GM18502 (cell line): ENCODE measurements around the gene ATP6V1E1.

ENCODE experiments used
- ATAC-seq: cut with Tn5 transposase; IDR thresholded peaks from one replicate; pipeline ENCODE4 v1.9.1; 2021; ENCODE audit warnings: mild to moderate bottlenecking; ENCODE audit not compliant: unreplicated experiment, poor library complexity

Gene ATP6V1E1

GRCh38 chr22:17549655-17550054, 78.9 kb downstream of the ATP6V1E1 start:
- no peak for ATAC-seq

DNA sequence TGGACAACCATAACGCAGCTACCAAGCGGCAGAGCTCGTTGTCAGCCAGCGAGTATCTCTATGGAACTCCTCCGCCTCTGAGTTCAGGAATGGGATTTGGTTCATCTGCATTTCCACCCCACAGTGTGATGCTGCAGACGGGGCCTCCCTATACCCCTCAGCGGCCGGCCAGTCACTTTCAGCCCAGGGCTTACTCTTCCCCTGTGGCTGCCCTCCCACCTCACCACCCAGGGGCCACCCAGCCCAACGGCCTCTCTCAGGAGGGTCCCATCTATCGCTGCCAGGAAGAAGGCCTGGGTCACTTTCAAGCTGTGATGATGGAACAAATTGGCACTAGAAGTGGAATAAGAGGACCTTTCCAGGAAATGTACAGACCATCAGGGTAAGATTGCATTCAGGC, 79.4 kb downstream of the ATP6V1E1 start:
- no peak for ATAC-seq

- ATAC-seq, result no peak
Observed at GRCh38 chr22:17548756-17549035, 79.9 kb downstream of the ATP6V1E1 start.

- no peak for ATAC-seq
Observed at GRCh38 chr22:17548010-17548755, 80.4 kb downstream of the ATP6V1E1 start.

- ATAC-seq, result no peak
Observed at GRCh38 chr22:17542452-17542851, 86.1 kb downstream of the ATP6V1E1 start.
